ENCODE data around the gene SYTL3. TPM values are rescaled to one million over a fixed set of nuclear protein-coding genes. Genes with fewer than 3 reads are reported as not detected.

The SYTL3 gene
- total and polyA plus RNA-seq, 2 of the 8 experiments (the other 6 are each of a cell fraction or from before 2014, with no cell fraction given) = 0.27 to 0.99 TPM

DNA sequence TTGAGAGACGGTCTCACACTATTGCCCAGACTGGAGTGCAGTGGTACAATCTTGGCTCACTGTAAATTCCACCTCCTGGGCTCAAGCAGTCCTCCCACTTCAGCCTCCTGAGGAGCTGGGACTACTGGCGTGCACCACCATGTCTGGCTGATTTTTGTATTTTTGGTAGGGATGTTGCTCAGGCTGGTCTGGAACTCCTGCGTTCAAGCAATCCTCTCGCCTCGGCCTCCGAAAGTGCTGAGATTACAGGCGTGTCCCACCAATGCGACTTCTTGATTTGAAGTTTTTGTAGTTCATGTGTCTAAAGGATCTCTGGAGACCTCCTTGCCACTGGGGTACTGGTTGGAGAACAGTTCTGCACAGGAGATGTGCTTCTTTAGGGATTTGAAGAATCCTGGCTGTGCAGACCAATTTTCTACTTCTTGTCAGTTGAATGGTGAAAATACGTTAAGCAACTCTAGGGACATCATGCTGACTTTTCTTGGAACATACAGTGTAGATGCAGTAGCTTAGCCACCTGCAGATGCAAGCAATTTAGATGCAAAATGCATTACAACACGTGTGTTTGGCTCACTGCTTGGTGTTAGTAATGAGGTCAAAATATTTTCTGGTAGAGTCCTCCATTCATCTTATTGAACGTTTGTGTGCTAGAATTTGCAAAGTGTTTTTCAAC, 28.2 kb downstream of the SYTL3 start:
- CTCF ChIA-PET (ENCODE audit: partially characterized antibody) = interaction anchor here (0.5 to 1.2 kb wide), 4 partner anchors 18 to 447 kb away, joined by 3 to 4 read pairs (median 4); no protein-coding TSS in a partner anchor
- Histone ChIP-seq H3K4me3 (ENCODE audit: extremely low read depth in 1 of 4, insufficient read depth in 2 of 4, low read depth in 3 of 4, low read length in 4 of 4) (no peak overlapping the region), H2BK20ac (ENCODE audit: low read length) (no peak overlapping the region), H3K14ac (ENCODE audit: insufficient read length) (no peak overlapping the region), H3K4me1 (replicated peaks in 1 of 4; ENCODE audit: control insufficient read depth in 3 of 4, insufficient read depth in 4 of 4, low read length in 3 of 4) (no peaks in the 10 kb centered on the region), H4K91ac (replicated peaks; ENCODE audit: insufficient read length, low read length) (no peak overlapping the region), H3K4me2 (ENCODE audit: insufficient read depth in 1 of 2, low read depth in 2 of 2, low read length in 2 of 2) (no peak overlapping the region), H3K79me1 (ENCODE audit: low read depth, low read length) (no peaks in the 10 kb centered on the region), H3K23ac (ENCODE audit: insufficient read length) (no peak overlapping the region), H3K27me3 (replicated peaks in 1 of 4; ENCODE audit: control insufficient read depth in 3 of 4, extremely low read depth in 1 of 4, insufficient read depth in 3 of 4, low read length in 3 of 4) (no peaks in the 10 kb centered on the region), H3K79me2 (ENCODE audit: control insufficient read depth in 1 of 2, insufficient read depth in 2 of 2, low read length in 2 of 2) (no peaks in the 10 kb centered on the region), H3K9me3 (ENCODE audit: insufficient read depth in 2 of 2, low read depth in 1 of 2, low read length in 1 of 2) (no peaks in the 10 kb centered on the region), H2AFZ (ENCODE audit: low read length) (no peak overlapping the region), H2BK5ac (ENCODE audit: low read depth, low read length) (no peak overlapping the region), H3K56ac (replicated peaks; ENCODE audit: insufficient read length, low read depth, low read length) (no peak overlapping the region), H2BK12ac (ENCODE audit: low read depth, low read length) (no peak overlapping the region), H3K18ac (ENCODE audit: extremely low read depth, low read length) (no peak overlapping the region), H2BK120ac (replicated peaks; ENCODE audit: low read depth, low read length) (no peak overlapping the region), H4K20me1 (replicated peaks in 1 of 2; ENCODE audit: control insufficient read depth in 1 of 2, insufficient read depth in 2 of 2, low read length in 2 of 2) (no peaks in the 10 kb centered on the region), H3K4ac (replicated peaks; ENCODE audit: insufficient read length, low read depth, low read length) (no peak overlapping the region), H2BK15ac (ENCODE audit: low read length) (no peak overlapping the region), H4K8ac (ENCODE audit: extremely low read depth, insufficient read depth, low read length) (no peak overlapping the region), H3K27ac (ENCODE audit: low read depth, low read length) (no peak overlapping the region), H3K23me2 (ENCODE audit: low read depth, low read length) (no peaks in the 10 kb centered on the region), H3K36me3 (ENCODE audit: control insufficient read depth in 2 of 4, insufficient read depth in 4 of 4, low read length in 3 of 4) (no peaks in the 10 kb centered on the region), H2AK5ac (ENCODE audit: low read depth, low read length) (no peak overlapping the region), H3K9ac (replicated peaks in 1 of 4; ENCODE audit: extremely low read depth in 1 of 4, low read depth in 3 of 4, low read length in 3 of 4) (no peak overlapping the region), H4K5ac (ENCODE audit: insufficient read length, low read depth, low read length) (no peak overlapping the region)
- no peak for FAIRE-seq
- WGBS, 2 experiments (ENCODE audit: extremely low coverage in 1 of 2, insufficient coverage in 1 of 2, insufficient read length in 1 of 2, insufficient replicate concordance in 2 of 2, low coverage in 1 of 2, low lambda C conversion rate in 2 of 2, missing lambda C conversion rate in 1 of 2) = 84% methylated on average over 11 of the region's 11 CpGs; no CpG with 5 or more reads in 1 of the 2 experiments
- POLR2A ChIA-PET (ENCODE audit: partially characterized antibody) = no interaction called here
- no peak for DNase-seq (ENCODE audit: low read depth in 1 of 2, low spot score in 2 of 2)
- TF ChIP-seq SUZ12 (IDR thresholded peaks at IDR 0.05; ENCODE audit: low read length) = no peak
- TF ChIP-seq, protein P1, sequence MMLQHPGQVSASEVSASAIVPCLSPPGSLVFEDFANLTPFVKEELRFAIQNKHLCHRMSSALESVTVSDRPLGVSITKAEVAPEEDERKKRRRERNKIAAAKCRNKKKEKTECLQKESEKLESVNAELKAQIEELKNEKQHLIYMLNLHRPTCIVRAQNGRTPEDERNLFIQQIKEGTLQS (IDR thresholded peaks at IDR 0.05; ENCODE audit: insufficient read depth, low read depth, low read length) = no peak
- TF ChIP-seq KDM5A (IDR thresholded peaks at IDR 0.05; ENCODE audit: low read length) = no peak
- TF ChIP-seq NRF1 (IDR thresholded peaks at IDR 0.05; ENCODE audit: low read depth, low read length) = no peak
- TF ChIP-seq HDAC6 (IDR thresholded peaks at IDR 0.05; ENCODE audit: low read depth, low read length) = no peak
- no peak for TF ChIP-seq EGR1 (IDR thresholded peaks at IDR 0.05; ENCODE audit: borderline replicate concordance, low read depth, low read length)
- no peak for TF ChIP-seq KDM4A (IDR thresholded peaks at IDR 0.05; ENCODE audit: low read depth, low read length, severe bottlenecking)
- no peak for TF ChIP-seq TAF1 (IDR thresholded peaks at IDR 0.05; ENCODE audit: low read depth, low read length)
- TF ChIP-seq SAP30 (IDR thresholded peaks at IDR 0.05; ENCODE audit: insufficient read depth, insufficient replicate concordance, low read length) = no peak
- TF ChIP-seq CHD1 (IDR thresholded peaks at IDR 0.05; ENCODE audit: low read depth, low read length) = no peak
- TF ChIP-seq JUN (IDR thresholded peaks at IDR 0.05; ENCODE audit: low read depth, low read length) = no peak
- no peak for TF ChIP-seq MAFK (IDR thresholded peaks at IDR 0.05; ENCODE audit: low read depth, low read length)
- TF ChIP-seq RNF2 (IDR thresholded peaks at IDR 0.05; ENCODE audit: borderline replicate concordance, low read depth, low read length, missing control alignments, poor library complexity, severe bottlenecking) = no peak
